Endothelial cell of umbilical vein (primary cell): ENCODE measurements around the gene BCL2A1.

Source experiments
- CTCF ChIP-seq, 2 donors: IDR thresholded peaks; 1 replicate in 1 of 2; 2 replicates in 1 of 2; pipeline ENCODE4 v1.5.1; 2011; ENCODE audit warnings: low read length in 2 of 2, mild to moderate bottlenecking in 2 of 2, moderate library complexity in 2 of 2, control low read depth in 1 of 2, inconsistent platforms in 1 of 2, low read depth in 1 of 2; ENCODE audit not compliant: insufficient read depth in 1 of 2; ENCODE audit errors: extremely low read depth in 1 of 2
- EZH2 ChIP-seq: IDR thresholded peaks from 2 replicates; pipeline ENCODE4 v1.6.1; 2012; ENCODE audit warnings: borderline replicate concordance, low read depth, mild to moderate bottlenecking, moderate library complexity, low read length, inconsistent platforms; ENCODE audit not compliant: severe bottlenecking
- GATA2 ChIP-seq: IDR thresholded peaks from 2 replicates; pipeline ENCODE4 v1.7.0; 2011; ENCODE audit warnings: low read depth, mild to moderate bottlenecking, moderate library complexity, mixed read lengths, low read length; ENCODE audit not compliant: insufficient read length, insufficient read depth
- JUN ChIP-seq: IDR thresholded peaks from 2 replicates; pipeline ENCODE4 v1.6.1; 2011; ENCODE audit warnings: borderline replicate concordance, low read depth; ENCODE audit not compliant: insufficient read length, insufficient read depth
- MAX ChIP-seq: IDR thresholded peaks from 2 replicates; pipeline ENCODE4 v1.6.1; 2011; ENCODE audit not compliant: insufficient read depth, insufficient read length
- MYC ChIP-seq: IDR thresholded peaks from one replicate; pipeline ENCODE4 v1.6.1; 2011; ENCODE audit warnings: mild to moderate bottlenecking, low read depth, low read length
- POLR2A ChIP-seq: IDR thresholded peaks from 2 replicates; pipeline ENCODE4 v1.6.1; 2012; ENCODE audit warnings: low read depth, mild to moderate bottlenecking, control low read depth, low read length
- POLR2AphosphoS5 ChIP-seq: IDR thresholded peaks from 2 replicates; pipeline ENCODE4 v1.6.1; 2012; ENCODE audit warnings: low read depth, mild to moderate bottlenecking, control low read depth, low read length, moderate library complexity; ENCODE audit not compliant: insufficient read depth

- no peak for TF ChIP-seq CTCF (IDR thresholded peaks at IDR 0.05; ENCODE audit: extremely low read depth in 1 of 2, insufficient read depth in 1 of 2, low read depth in 1 of 2, low read length in 2 of 2)
- TF ChIP-seq POLR2A, result no peak
- TF ChIP-seq POLR2AphosphoS5, result no peak
- TF ChIP-seq EZH2, result no peak
- no peak for TF ChIP-seq JUN
- no peak for TF ChIP-seq MYC
- no peak for TF ChIP-seq GATA2
- no peak for TF ChIP-seq MAX
Observed at GRCh38 chr15:79966634-79967297, 4.2 kb downstream of the BCL2A1 start.
